CD14-positive monocyte (primary cell): ENCODE results near the gene ANKRD36B. TPM values are rescaled to one million over a fixed set of nuclear protein-coding genes. Genes with fewer than 3 reads are reported as not detected.
"Not testable (repeated sequence)": the region's sequence is repeated elsewhere in the genome, so short reads cannot be mapped to it uniquely, and the experiment has no call there.

Source experiments
- DNase-seq, 3 donors: peaks; one replicate each; pipeline ENCODE4 v3.0.0-alpha.2; 2011 to 2022
- H2AFZ ChIP-seq: 2 replicates; pipeline ENCODE4 v1.6.0; 2012; ENCODE audit warnings: mild to moderate bottlenecking, low read depth, low read length, inconsistent platforms; ENCODE audit not compliant: insufficient read depth, poor library complexity, severe bottlenecking
- H3K27ac ChIP-seq, 2 donors: 1 replicate in 1 of 2; 2 replicates in 1 of 2; pipeline ENCODE4 v1.5.1; 2012 to 2013; ENCODE audit warnings: low read length in 2 of 2, control low read depth in 1 of 2, inconsistent platforms in 1 of 2, low read depth in 1 of 2, mild to moderate bottlenecking in 1 of 2
- H3K27me3 ChIP-seq, 2 donors: one replicate each; pipeline versions ENCODE4 v1.6.0 to v1.6.1; 2011 to 2013; ENCODE audit warnings: low read length in 2 of 2; ENCODE audit not compliant: control insufficient read depth in 2 of 2, insufficient read depth in 2 of 2
- H3K36me3 ChIP-seq, 2 donors: replicated peaks in 1 of 2; 1 replicate in 1 of 2; 2 replicates in 1 of 2; pipeline versions ENCODE4 v1.5.1 to v1.6.1; 2012 to 2013; ENCODE audit warnings: low read length in 2 of 2, control low read depth in 1 of 2, inconsistent platforms in 1 of 2, mild to moderate bottlenecking in 1 of 2; ENCODE audit not compliant: insufficient read depth in 2 of 2, control insufficient read depth in 1 of 2
- H3K4me1 ChIP-seq, 2 donors: 1 replicate in 1 of 2; 2 replicates in 1 of 2; pipeline versions ENCODE4 v1.5.1 to v1.6.1; 2012 to 2013; ENCODE audit warnings: low read length in 2 of 2, control low read depth in 1 of 2, inconsistent platforms in 1 of 2, mild to moderate bottlenecking in 1 of 2, moderate library complexity in 1 of 2; ENCODE audit not compliant: insufficient read depth in 2 of 2, control insufficient read depth in 1 of 2
- H3K4me2 ChIP-seq: replicated peaks from 2 replicates; pipeline ENCODE3; 2012; ENCODE audit warnings: low read length, moderate library complexity, mild to moderate bottlenecking; ENCODE audit not compliant: poor library complexity, severe bottlenecking; ENCODE audit errors: extremely low read depth
- H3K4me3 ChIP-seq, 3 experiments: fragments of 200-600 bp in 1 of 3; sonication (generic) in 1 of 3; replicated peaks in 1 of 3; 1 replicate in 2 of 3; 2 replicates in 1 of 3; pipeline ENCODE4 v1.5.1; 2011 to 2013; ENCODE audit warnings: low read length in 3 of 3, mild to moderate bottlenecking in 3 of 3, control low read depth in 2 of 3, low read depth in 2 of 3, inconsistent platforms in 1 of 3, moderate library complexity in 1 of 3
- H3K79me2 ChIP-seq: 2 replicates; pipeline ENCODE4 v1.6.0; 2012; ENCODE audit warnings: mild to moderate bottlenecking, control low read depth, inconsistent platforms, low read length, moderate library complexity; ENCODE audit not compliant: insufficient read depth
- H3K9ac ChIP-seq: 2 replicates; pipeline ENCODE4 v1.6.0; 2017; ENCODE audit warnings: low read length, mild to moderate bottlenecking; ENCODE audit not compliant: insufficient read depth, poor library complexity, severe bottlenecking
- H3K9me3 ChIP-seq, 2 donors: replicated peaks in 1 of 2; 1 replicate in 1 of 2; 2 replicates in 1 of 2; pipeline versions ENCODE4 v1.5.1 to v1.6.1; 2012 to 2013; ENCODE audit warnings: low read length in 2 of 2, control low read depth in 1 of 2; ENCODE audit not compliant: control insufficient read depth in 1 of 2, insufficient read depth in 1 of 2
- H4K20me1 ChIP-seq: 2 replicates; pipeline ENCODE4 v1.6.0; 2012; ENCODE audit warnings: mild to moderate bottlenecking, low read length, control low read depth, moderate library complexity; ENCODE audit not compliant: insufficient read depth
- H3K27ac Mint-ChIP-seq, 7 donors: one replicate each; pipeline ENCODE4 v1.8.0; 2020; ENCODE audit warnings: mild to moderate bottlenecking in 7 of 7, mixed read lengths in 7 of 7, moderate library complexity in 6 of 7, inconsistent platforms in 2 of 7
- H3K27me3 Mint-ChIP-seq, 3 donors: one replicate each; pipeline ENCODE4 v1.8.0; 2021 to 2022; ENCODE audit warnings: low read depth in 3 of 3, mild to moderate bottlenecking in 3 of 3, mixed read lengths in 3 of 3, moderate library complexity in 3 of 3, inconsistent platforms in 1 of 3
- H3K36me3 Mint-ChIP-seq, 2 donors: one replicate each; pipeline ENCODE4 v1.8.0; 2020; ENCODE audit warnings: mixed read lengths in 2 of 2, inconsistent platforms in 1 of 2, mild to moderate bottlenecking in 1 of 2
- H3K4me1 Mint-ChIP-seq: one replicate; pipeline ENCODE4 v1.8.0; 2020; ENCODE audit warnings: mild to moderate bottlenecking, mixed read lengths
- H3K4me3 Mint-ChIP-seq, 2 donors: one replicate each; pipeline ENCODE4 v1.8.0; 2020; ENCODE audit warnings: mild to moderate bottlenecking in 2 of 2, mixed read lengths in 2 of 2, moderate library complexity in 1 of 2
- H3K9me3 Mint-ChIP-seq, 7 donors: one replicate each; pipeline ENCODE4 v1.8.0; 2020 to 2022; ENCODE audit warnings: mixed read lengths in 7 of 7, mild to moderate bottlenecking in 6 of 7, moderate library complexity in 6 of 7, inconsistent platforms in 2 of 7
- CTCF ChIP-seq: fragments of 200-600 bp; IDR thresholded peaks from one replicate; pipeline ENCODE4 v1.8.0; 2022; ENCODE audit warnings: antibody characterized with exemption, mild to moderate bottlenecking
- WGBS: methylation state at CpG from one replicate; pipeline ENCODE4 v1.1.5; 2013; ENCODE audit warnings: missing lambda C conversion rate; ENCODE audit not compliant: insufficient coverage; 5-methylcytosine and 5-hydroxymethylcytosine counted together
- intact Hi-C, 2 donors: fragments of 100-400 bp; cut with micrococcal nuclease; formaldehyde crosslinking; loops; one replicate each; pipeline versions ENCODE4 v1.15.0 to v1.15.1; 2023
- polyA plus RNA-seq, 3 donors: library from polyadenylated mRNA; depleted of rRNA in 1 of 3; unstranded in 2 of 3; stranded (reverse) in 1 of 3; fragments of 300-500 nt in 2 of 3; fragments of >200 nt in 1 of 3; fragmentation: Illumina TruSeq in 2 of 3; gene quantifications; 1 replicate in 2 of 3; 2 replicates in 1 of 3; pipeline ENCODE4 v1.2.3, GENCODE V29; 2012 to 2021

ANKRD36B gene
- polyA plus RNA-seq, 3 donors: 0.73 to 3.1 (median 1.2) TPM

- Histone ChIP-seq H3K36me3 (peaks cover 11 to 28% of the 10 kb centered on the region in 2 donors), H3K4me2 (no peak overlapping the region), H3K4me1 (no peaks in the 10 kb centered on the region), H4K20me1 (no peaks in the 10 kb centered on the region), H3K27me3 (no peaks in the 10 kb centered on the region), H2AFZ (no peak overlapping the region), H3K9me3 (no peaks in the 10 kb centered on the region), H3K79me2 (no peaks in the 10 kb centered on the region), H3K9ac (no peak overlapping the region), H3K27ac (no peak overlapping the region), H3K4me3 (no peak overlapping the region)
- H3K9me3 Mint-ChIP-seq: no peaks in the 10 kb centered on the region
- peaks cover 45 to 46% of the 10 kb centered on the region in 2 donors for H3K36me3 Mint-ChIP-seq
- H3K27ac Mint-ChIP-seq: no peak overlapping the region
- no peak for DNase-seq
- no peaks in the 10 kb centered on the region for H3K27me3 Mint-ChIP-seq
- H3K4me3 Mint-ChIP-seq: no peak overlapping the region
- no peaks in the 10 kb centered on the region for H3K4me1 Mint-ChIP-seq
- intact Hi-C loops: no loop called here
- whole genome bisulfite sequencing: no CpG with 5 or more reads among the region's 2 CpGs
- TF ChIP-seq CTCF: no peak
These were observed 43.0 kb downstream of the ANKRD36B start for GRCh38 chr2:97546711-97547110.

- H3K27me3 Mint-ChIP-seq, H3K27ac ChIP-seq, H3K4me1 Mint-ChIP-seq, H3K9me3 ChIP-seq, DNase-seq, H3K4me1 ChIP-seq, H3K27me3 ChIP-seq, intact Hi-C loops, H3K4me3 ChIP-seq, H3K4me2 ChIP-seq, H3K9ac ChIP-seq, H3K4me3 Mint-ChIP-seq, H3K79me2 ChIP-seq, H3K27ac Mint-ChIP-seq, H4K20me1 ChIP-seq, H2AFZ ChIP-seq, H3K9me3 Mint-ChIP-seq: not testable (repeated sequence)
- H3K36me3 ChIP-seq: peaks cover 0 to 19% of the 10 kb centered on the region in 2 donors
- H3K36me3 Mint-ChIP-seq: peaks cover 34 to 41% of the 10 kb centered on the region in 2 donors
These were observed 44.8 kb downstream of the ANKRD36B start for GRCh38 chr2:97544911-97545310.

GRCh38 chr2:97525904-97526303, 63.8 kb downstream of the ANKRD36B start:
- H3K27me3 ChIP-seq, DNase-seq, H3K79me2 ChIP-seq, H3K27ac Mint-ChIP-seq, H3K4me2 ChIP-seq, H3K27me3 Mint-ChIP-seq, H3K36me3 ChIP-seq, H3K4me3 Mint-ChIP-seq, H2AFZ ChIP-seq, H3K4me1 ChIP-seq, H3K4me1 Mint-ChIP-seq, H3K4me3 ChIP-seq, H3K27ac ChIP-seq, H3K9ac ChIP-seq, H3K9me3 ChIP-seq, intact Hi-C loops, H4K20me1 ChIP-seq: not testable (repeated sequence)
- H3K9me3 Mint-ChIP-seq: peaks cover 0 to 13% (median 6%) of the 10 kb centered on the region in 7 donors
- 100% methylated on average over 1 of the region's 2 CpGs for WGBS
- H3K36me3 Mint-ChIP-seq: peaks cover 13 to 19% of the 10 kb centered on the region in 2 donors

- DNase-seq, H3K27me3 Mint-ChIP-seq, H3K27me3 ChIP-seq, H2AFZ ChIP-seq, H3K27ac ChIP-seq, H3K4me3 Mint-ChIP-seq, H3K79me2 ChIP-seq, H3K4me3 ChIP-seq, H3K27ac Mint-ChIP-seq, H3K4me1 Mint-ChIP-seq, H3K9ac ChIP-seq, intact Hi-C loops, H4K20me1 ChIP-seq, H3K9me3 ChIP-seq, H3K36me3 ChIP-seq, H3K4me1 ChIP-seq, H3K4me2 ChIP-seq: not testable (repeated sequence)
- WGBS: no CpG with 5 or more reads among the region's 1 CpG
- peaks cover 0 to 10% (median 6%) of the 10 kb centered on the region in 7 donors for H3K9me3 Mint-ChIP-seq
- peaks cover 9 to 19% of the 10 kb centered on the region in 2 donors for H3K36me3 Mint-ChIP-seq
These were observed 65.9 kb downstream of the ANKRD36B start for GRCh38 chr2:97523816-97524215.
